22Rv1 (cell line): ENCODE data around the gene LCN15.
A peak's percentile ranks its signal among the peaks of the same experiment; 100 is the strongest.

Experiments
- H3K27ac ChIP-seq: fragments of 450-650 bp; 2 replicates; pipeline ENCODE4 v1.5.1; 2017
- ZFX ChIP-seq: fragments of 450-650 bp; IDR thresholded peaks from 2 replicates; pipeline ENCODE4 v1.6.1; 2017; ENCODE audit warnings: antibody characterized with exemption, borderline replicate concordance
- TF ChIP-seq, protein P1 (sequence below): fragments of 450-650 bp; IDR thresholded peaks from 2 replicates; pipeline ENCODE4 v1.5.1; 2017; ENCODE audit warnings: mild to moderate bottlenecking

Gene LCN15

DNA sequence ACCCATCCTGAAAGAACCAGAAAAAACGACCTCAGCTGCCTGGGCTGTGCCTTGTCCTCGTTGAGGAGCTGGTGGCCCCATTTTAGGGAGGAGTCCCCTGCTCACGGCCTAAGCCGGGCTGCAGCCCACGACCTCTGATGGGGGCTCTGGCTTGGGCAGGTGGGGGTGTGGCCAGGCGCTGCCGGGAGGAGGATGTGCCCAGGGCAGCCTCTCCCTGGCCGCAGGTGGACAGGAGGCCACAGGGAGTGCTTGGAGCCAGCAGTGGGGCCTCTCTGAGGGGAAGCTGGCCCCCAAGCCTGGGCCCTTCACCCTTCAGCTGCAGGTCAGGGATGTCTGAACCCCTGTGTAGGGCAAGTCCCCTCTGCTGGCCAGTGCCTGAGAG lies 49.4 kb downstream of the LCN15 start:
- TF ChIP-seq ZFX, result no peak
- TF ChIP-seq, protein P1, sequence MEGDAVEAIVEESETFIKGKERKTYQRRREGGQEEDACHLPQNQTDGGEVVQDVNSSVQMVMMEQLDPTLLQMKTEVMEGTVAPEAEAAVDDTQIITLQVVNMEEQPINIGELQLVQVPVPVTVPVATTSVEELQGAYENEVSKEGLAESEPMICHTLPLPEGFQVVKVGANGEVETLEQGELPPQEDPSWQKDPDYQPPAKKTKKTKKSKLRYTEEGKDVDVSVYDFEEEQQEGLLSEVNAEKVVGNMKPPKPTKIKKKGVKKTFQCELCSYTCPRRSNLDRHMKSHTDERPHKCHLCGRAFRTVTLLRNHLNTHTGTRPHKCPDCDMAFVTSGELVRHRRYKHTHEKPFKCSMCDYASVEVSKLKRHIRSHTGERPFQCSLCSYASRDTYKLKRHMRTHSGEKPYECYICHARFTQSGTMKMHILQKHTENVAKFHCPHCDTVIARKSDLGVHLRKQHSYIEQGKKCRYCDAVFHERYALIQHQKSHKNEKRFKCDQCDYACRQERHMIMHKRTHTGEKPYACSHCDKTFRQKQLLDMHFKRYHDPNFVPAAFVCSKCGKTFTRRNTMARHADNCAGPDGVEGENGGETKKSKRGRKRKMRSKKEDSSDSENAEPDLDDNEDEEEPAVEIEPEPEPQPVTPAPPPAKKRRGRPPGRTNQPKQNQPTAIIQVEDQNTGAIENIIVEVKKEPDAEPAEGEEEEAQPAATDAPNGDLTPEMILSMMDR, result no peak
- no peak overlapping the region for H3K27ac ChIP-seq

DNA sequence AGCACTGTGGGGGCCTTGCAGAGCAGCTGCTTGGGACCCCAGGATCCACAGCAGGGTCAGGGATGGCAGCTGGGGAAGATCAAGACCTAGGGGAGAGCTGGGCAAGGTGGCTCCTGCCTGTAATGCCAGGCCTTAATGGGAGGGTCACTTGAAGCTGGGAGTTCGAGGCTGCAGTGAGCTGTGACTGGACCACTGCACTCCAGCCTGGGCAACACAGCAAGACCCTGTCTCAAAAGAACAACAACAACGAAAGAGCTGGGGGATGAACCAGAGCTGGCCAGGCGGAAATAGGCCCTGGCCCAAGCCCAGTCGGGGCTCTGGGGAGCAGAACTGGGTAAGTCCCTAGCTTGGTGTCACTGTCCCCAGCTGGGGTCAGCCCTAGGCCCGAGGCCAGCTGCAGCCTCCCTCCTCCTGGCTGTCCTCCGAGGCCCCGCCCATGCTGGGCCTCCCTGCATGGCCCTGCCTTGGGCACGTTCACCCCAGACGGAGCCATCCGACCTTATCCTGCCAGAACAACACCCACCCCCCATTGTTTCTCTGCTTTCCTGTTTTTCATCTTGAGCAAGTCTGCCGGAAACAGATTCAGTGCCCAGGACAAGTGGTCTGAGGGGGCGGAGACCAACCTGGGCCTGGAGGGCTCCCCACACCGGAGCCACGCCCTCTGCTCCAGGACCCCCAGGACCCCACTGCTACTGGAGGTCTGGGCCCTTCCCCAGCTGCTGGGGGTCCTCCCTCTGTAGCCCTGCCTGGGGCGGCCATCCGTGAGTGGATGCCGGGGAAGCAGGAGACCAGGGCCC lies 50.0 kb downstream of the LCN15 start:
- peak overlapping the region; percentile 65; the same call in 1 of the 2 replicates for H3K27ac ChIP-seq
- TF ChIP-seq, protein P1, result no peak
- no peak for TF ChIP-seq ZFX

GRCh38 chr9:136713550-136713949 lies 50.8 kb downstream of the LCN15 start:
- peak overlapping the region; percentile 65 for H3K27ac ChIP-seq
- TF ChIP-seq ZFX, result no peak
- TF ChIP-seq, protein P1, result no peak

DNA sequence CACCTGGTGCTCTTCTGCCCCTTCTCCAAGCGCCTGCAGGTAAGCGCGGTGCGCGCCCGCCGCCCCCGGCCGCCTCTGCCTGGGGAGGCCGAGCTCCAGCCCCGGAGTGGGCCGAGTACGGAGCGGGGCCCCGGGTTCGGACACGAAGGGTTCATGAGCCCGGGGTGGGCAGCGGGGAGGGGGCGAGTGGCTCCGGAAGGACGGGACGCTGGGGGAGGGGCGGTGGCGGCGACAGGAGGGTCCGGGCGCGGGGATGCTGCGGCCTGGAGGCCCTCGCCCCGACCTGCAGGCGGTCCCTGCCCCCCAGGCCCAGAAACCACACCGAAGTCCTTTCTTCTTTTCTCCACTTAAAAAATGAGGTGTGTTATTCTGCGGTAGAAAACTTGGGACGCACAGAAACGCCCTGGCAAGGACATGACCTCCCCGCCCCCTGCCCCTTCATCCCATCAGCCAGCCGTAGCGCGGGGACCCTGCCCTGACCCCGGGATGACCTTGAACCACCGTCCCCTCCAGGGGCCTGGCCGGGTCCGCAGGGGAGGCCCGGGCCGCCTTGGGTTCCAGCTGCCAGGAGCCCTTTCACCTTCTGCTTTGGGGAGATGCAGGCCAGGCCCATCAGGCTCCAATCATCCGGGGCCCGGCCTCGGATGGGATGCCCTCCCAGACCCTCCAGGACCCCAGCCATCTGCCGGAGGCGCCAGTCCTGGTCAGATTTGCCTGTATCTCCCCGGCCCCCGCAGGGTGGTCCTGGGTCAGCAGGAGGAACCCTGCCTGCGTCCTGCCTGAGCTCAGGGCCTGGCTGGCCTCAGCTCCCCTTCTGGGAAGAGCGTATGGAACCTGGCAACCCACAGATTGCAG lies 51.4 kb downstream of the LCN15 start:
- H3K27ac ChIP-seq, result peak overlapping the region; percentile 65

GRCh38 chr9:136711751-136712689 lies 52.3 kb downstream of the LCN15 start, which contains the start of gene DIPK1B:
Gene DIPK1B (plus strand): TSS chr9:136712572. CDS start chr9:136712666, 94 bp downstream.
- TF ChIP-seq ZFX, result no peak
- TF ChIP-seq, protein P1, result no peak
- H3K27ac ChIP-seq, result peak within 1 kb of the TSS; percentile 65

More for the DNA sequence above, 51.4 kb downstream of the LCN15 start:
- TF ChIP-seq, protein P1, result no peak
- TF ChIP-seq ZFX, result no peak

GRCh38 chr9:136711219-136711648 lies 53.1 kb downstream of the LCN15 start:
- peak overlapping the region; percentile 65; the same call in 1 of the 2 replicates for H3K27ac ChIP-seq

GRCh38 chr9:136710543-136710942 lies 53.8 kb downstream of the LCN15 start:
- H3K27ac ChIP-seq, result peak overlapping the region; percentile 65; the same call in 1 of the 2 replicates
- TF ChIP-seq, protein P1, result no peak
- no peak for TF ChIP-seq ZFX
